ENCODE results near the gene ARCN1. TPM values are rescaled to one million over a fixed set of nuclear protein-coding genes. Genes with fewer than 3 reads are reported as not detected.
A peak's percentile ranks its signal among the peaks of the same experiment; 100 is the strongest.
"Not testable (repeated sequence)": the region's sequence is repeated elsewhere in the genome, so short reads cannot be mapped to it uniquely, and the experiment has no call there.

Gene ARCN1
- total RNA-seq, 1 experiment from 2014 or later = 122 TPM

GRCh38 chr11:118610225-118610772, 38.1 kb downstream of the ARCN1 start:
- Histone ChIP-seq H3K9ac (ENCODE audit: low read length) (no peak overlapping the region), H3K4me1 (ENCODE audit: insufficient read depth, low read length) (peaks cover 5% of the 10 kb centered on the region; the same call in 1 of the 2 replicates), H3F3A (ENCODE audit: low read length, unreplicated experiment) (no peaks in the 10 kb centered on the region), H3K27ac (ENCODE audit: low read length) (no peak overlapping the region), H3K4me3 (ENCODE audit: low read length) (no peak overlapping the region), H3K27me3 (ENCODE audit: low read length) (no peaks in the 10 kb centered on the region), H3K9me2 (replicated peaks; ENCODE audit: low read length) (no peaks in the 10 kb centered on the region), H3K4me2 (ENCODE audit: low read length) (no peak overlapping the region), H3K79me2 (ENCODE audit: low read length) (no peaks in the 10 kb centered on the region), H3K36me3 (ENCODE audit: low read depth, low read length) (no peaks in the 10 kb centered on the region), H3K9me3 (ENCODE audit: low read length) (no peaks in the 10 kb centered on the region), H4K20me1 (ENCODE audit: low read length) (no peaks in the 10 kb centered on the region), H2AFZ (ENCODE audit: low read length) (no peak overlapping the region)
- ATAC-seq (no peak), DNase-seq (no peak)
- intact Hi-C loops (cut with micrococcal nuclease) = no loop called here
- no TSS peak for BruUV-seq (replicated peaks)
- TF ChIP-seq EZH2 (IDR thresholded peaks at IDR 0.05; ENCODE audit: low read length, unreplicated experiment) = no peak
- no peak for TF ChIP-seq EZH2phosphoT487 (IDR thresholded peaks at IDR 0.05; ENCODE audit: borderline replicate concordance, low read length)
- no peak for TF ChIP-seq CTCF (conservative IDR thresholded peaks at IDR 0.05; ENCODE audit: low read depth, low read length)
- ChIA-PET CTCF (interaction anchor here (0.6 kb wide), 1 partner anchor 24 kb away, joined by 3 read pairs; no protein-coding TSS in a partner anchor), POLR2A (ENCODE audit: unreplicated experiment) (no interaction called here)

DNA sequence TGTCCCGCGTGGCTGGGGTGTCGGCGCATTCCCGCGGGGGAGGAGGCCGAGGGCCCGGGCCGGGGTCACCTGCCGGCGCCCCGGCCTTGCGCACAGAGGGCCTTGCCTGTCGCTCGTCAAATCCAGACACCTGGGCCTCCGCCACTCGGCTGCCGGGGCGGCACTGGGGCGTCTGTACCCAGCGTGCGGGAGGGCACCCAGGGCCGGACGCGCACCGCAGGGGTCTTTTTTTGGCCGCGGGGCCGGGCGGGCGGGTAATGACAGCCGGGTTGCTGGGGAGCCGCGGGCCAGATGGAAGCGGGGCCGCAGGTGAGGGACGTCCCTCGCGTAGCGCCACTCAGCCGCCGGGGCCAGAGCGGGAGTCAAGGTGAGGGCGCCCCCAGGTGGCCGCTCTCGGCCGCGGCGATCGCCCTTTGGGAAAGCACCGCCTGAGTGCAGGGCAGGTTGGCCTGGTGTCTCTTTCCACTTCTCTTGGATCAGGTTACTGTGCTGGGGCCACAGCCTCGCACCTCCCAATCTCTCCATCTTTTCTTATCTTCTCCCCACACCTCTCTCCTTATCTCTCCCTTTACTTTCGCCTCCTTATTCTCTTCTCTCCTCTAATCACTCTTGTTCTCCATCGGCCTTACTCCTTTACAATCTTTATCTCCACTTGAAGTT, 38.7 kb downstream of the ARCN1 start:
- H3K27ac ChIP-seq (ENCODE audit: low read length) = no peak overlapping the region
- POLR2A ChIA-PET (ENCODE audit: unreplicated experiment) = no interaction called here
- intact Hi-C loops (cut with micrococcal nuclease) = no loop called here
- ATAC-seq (peak; percentile 10), DNase-seq (peak; percentile 61)
- no peak overlapping the region for H3K4me2 ChIP-seq (ENCODE audit: low read length)
- H3K27me3 ChIP-seq (ENCODE audit: low read length) = no peaks in the 10 kb centered on the region
- H3K9ac ChIP-seq (ENCODE audit: low read length) = no peak overlapping the region
- BruUV-seq (replicated peaks) = no TSS peak
- H3K4me3 ChIP-seq (ENCODE audit: low read length) = no peak overlapping the region
- TF ChIP-seq EZH2phosphoT487 (IDR thresholded peaks at IDR 0.05; ENCODE audit: borderline replicate concordance, low read length) = no peak
- peak; percentile 66 for TF ChIP-seq CTCF (conservative IDR thresholded peaks at IDR 0.05; ENCODE audit: low read depth, low read length)
- H3K9me3 ChIP-seq (ENCODE audit: low read length) = no peaks in the 10 kb centered on the region
- no peaks in the 10 kb centered on the region for H3K36me3 ChIP-seq (ENCODE audit: low read depth, low read length)
- H4K20me1 ChIP-seq (ENCODE audit: low read length) = no peaks in the 10 kb centered on the region
- no peaks in the 10 kb centered on the region for H3K9me2 ChIP-seq (replicated peaks; ENCODE audit: low read length)
- H2AFZ ChIP-seq (ENCODE audit: low read length) = no peak overlapping the region
- no peaks in the 10 kb centered on the region for H3K79me2 ChIP-seq (ENCODE audit: low read length)
- H3K4me1 ChIP-seq (ENCODE audit: insufficient read depth, low read length) = peaks cover 5% of the 10 kb centered on the region; the same call in 1 of the 2 replicates
- H3F3A ChIP-seq (ENCODE audit: low read length, unreplicated experiment) = no peaks in the 10 kb centered on the region
- CTCF ChIA-PET = no interaction called here

- intact Hi-C loops (cut with micrococcal nuclease); ATAC-seq; POLR2A ChIA-PET (ENCODE audit: unreplicated experiment): not testable (repeated sequence)
Measured at GRCh38 chr11:118611433-118611795, 39.2 kb downstream of the ARCN1 start.

More at GRCh38 chr11:118611433-118611795, 39.2 kb downstream of the ARCN1 start:
- H3K9me2 ChIP-seq (replicated peaks; ENCODE audit: low read length); H3K4me2 ChIP-seq (ENCODE audit: low read length); H3K9ac ChIP-seq (ENCODE audit: low read length); H3K79me2 ChIP-seq (ENCODE audit: low read length); H3K27me3 ChIP-seq (ENCODE audit: low read length); DNase-seq; H3K9me3 ChIP-seq (ENCODE audit: low read length); H3F3A ChIP-seq (ENCODE audit: low read length, unreplicated experiment); H3K36me3 ChIP-seq (ENCODE audit: low read depth, low read length); CTCF ChIA-PET; H3K4me1 ChIP-seq (ENCODE audit: insufficient read depth, low read length); H3K4me3 ChIP-seq (ENCODE audit: low read length); H4K20me1 ChIP-seq (ENCODE audit: low read length); H2AFZ ChIP-seq (ENCODE audit: low read length); BruUV-seq (replicated peaks); H3K27ac ChIP-seq (ENCODE audit: low read length): not testable (repeated sequence)
